HG03066 (cell line): ENCODE measurements around the gene POLR2H.

Experiments
- ATAC-seq: cut with Tn5 transposase; IDR thresholded peaks from one replicate; pipeline ENCODE4 v1.9.1; 2021; ENCODE audit warnings: low read depth; ENCODE audit not compliant: unreplicated experiment

The POLR2H gene

GRCh38 chr3:184368116-184368515 lies 6.6 kb downstream of the POLR2H start:
- no peak for ATAC-seq

- no peak for ATAC-seq
These were observed 7.2 kb downstream of the POLR2H start for GRCh38 chr3:184368586-184369183.

- no peak for ATAC-seq
These were observed 10.1 kb downstream of the POLR2H start for GRCh38 chr3:184371570-184372018.

GRCh38 chr3:184372296-184372821 lies 10.8 kb downstream of the POLR2H start:
- no peak for ATAC-seq

DNA sequence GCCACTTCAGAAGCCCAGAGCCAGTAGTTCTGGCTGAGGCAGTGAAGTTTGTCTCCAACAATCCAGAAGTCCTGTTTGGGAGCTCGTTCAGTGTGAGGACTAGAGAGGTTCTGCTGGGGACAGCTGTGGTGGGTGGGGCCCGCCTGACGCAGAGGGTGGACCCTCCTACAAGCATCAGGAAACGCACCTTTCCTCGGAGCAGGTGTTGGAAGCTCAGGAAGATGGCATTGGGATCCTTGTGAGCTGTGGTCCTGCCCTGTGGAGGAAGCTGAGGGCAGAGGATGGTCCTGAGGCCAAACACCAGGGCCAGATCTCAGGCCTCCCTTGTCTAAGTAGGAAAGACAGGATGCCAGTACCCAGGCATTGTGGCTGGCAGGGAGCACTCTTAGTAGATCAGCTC lies 11.4 kb downstream of the POLR2H start:
- no peak for ATAC-seq

GRCh38 chr3:184373422-184373821 lies 11.9 kb downstream of the POLR2H start:
- ATAC-seq = no peak

- no peak for ATAC-seq
These were observed 14.4 kb downstream of the POLR2H start for GRCh38 chr3:184375747-184376461.

DNA sequence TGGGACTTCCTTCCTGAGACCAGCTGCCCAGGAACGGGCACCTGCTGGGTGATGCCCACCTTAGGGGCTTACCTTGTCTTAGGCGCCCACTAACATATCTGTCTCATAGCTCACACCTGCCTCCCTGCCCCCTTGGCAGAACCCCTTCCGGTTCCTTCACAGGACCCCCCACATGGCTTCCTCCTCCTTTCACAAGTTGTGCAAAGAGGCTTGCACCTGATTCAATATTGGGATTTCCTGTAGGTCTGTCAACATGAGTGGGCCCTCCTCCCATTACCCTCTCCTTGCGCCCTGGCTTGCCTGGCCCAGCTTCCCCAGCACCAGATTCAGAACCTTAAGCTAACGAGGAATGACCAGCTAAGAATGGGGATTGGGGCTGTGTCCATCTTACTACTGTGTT lies 15.9 kb downstream of the POLR2H start:
- ATAC-seq = no peak

DNA sequence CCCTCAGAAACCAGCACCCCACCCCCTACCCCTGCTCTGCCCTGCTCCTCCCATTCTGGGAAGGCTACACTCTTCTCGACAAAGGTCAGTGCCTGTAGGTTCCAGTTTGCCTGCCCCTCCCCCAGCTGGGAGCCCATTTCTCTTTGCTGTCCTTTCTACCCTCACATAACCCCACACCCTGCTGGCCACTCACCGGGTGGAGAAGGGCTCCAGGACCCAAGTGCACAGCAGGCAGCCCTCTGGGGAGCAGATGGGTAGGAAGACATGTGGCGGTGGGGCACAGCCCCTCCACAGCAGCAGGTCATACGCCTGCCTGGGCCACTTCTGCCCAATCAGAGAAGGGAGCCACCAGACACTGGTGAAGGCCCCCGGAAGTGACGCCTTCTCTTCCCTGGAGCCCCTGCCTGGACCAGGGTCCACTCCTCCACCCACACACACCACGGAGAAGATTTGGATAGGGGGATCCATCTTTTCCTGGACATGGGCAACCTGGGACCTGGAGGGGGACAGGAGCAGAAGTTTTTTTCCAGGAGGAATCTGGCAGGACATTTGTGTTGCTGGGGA lies 16.5 kb downstream of the POLR2H start, which contains the start of gene THPO:
Gene THPO (minus strand): TSS at position 326 of the 564 bp plus-strand sequence. CDS start 1,948 bp downstream, outside the sequence.
- ATAC-seq = no peak

- no peak for ATAC-seq
These were observed 17.3 kb downstream of the POLR2H start for GRCh38 chr3:184378651-184379357.

GRCh38 chr3:184379358-184380184 lies 18.1 kb downstream of the POLR2H start, which contains the start of gene CHRD:
TSS of gene CHRD (plus strand) at chr3:184380054. CDS start at chr3:184380319, 265 bp downstream.
- no peak for ATAC-seq

GRCh38 chr3:184380185-184380626 lies 18.7 kb downstream of the POLR2H start:
- ATAC-seq = no peak

DNA sequence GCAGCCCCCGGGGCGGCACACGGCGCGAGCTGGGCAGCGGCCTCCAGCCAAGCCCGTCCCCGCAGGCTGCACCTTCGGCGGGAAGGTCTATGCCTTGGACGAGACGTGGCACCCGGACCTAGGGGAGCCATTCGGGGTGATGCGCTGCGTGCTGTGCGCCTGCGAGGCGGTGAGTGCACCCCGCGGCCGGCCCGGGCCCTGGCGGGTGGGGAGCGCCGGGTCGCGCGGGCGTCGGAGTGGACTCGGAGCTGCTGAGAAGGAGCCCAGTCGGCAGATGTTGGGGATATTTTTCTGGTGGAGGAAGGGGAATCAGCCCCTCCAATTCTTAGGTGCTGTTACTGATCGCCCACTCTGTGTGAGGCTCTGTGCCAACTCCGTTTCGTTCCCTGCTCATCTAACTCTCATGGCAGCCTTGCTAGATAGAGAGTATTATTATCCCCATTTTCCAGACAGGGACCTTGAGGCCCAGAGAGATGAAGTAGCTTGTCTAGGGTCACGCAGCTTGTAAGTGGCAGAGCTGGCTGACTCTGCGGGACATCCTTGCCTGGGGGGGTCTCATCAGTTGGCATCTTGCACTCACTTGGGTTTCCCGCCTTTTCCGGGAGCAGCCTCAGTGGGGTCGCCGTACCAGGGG lies 19.2 kb downstream of the POLR2H start:
- no peak for ATAC-seq

DNA sequence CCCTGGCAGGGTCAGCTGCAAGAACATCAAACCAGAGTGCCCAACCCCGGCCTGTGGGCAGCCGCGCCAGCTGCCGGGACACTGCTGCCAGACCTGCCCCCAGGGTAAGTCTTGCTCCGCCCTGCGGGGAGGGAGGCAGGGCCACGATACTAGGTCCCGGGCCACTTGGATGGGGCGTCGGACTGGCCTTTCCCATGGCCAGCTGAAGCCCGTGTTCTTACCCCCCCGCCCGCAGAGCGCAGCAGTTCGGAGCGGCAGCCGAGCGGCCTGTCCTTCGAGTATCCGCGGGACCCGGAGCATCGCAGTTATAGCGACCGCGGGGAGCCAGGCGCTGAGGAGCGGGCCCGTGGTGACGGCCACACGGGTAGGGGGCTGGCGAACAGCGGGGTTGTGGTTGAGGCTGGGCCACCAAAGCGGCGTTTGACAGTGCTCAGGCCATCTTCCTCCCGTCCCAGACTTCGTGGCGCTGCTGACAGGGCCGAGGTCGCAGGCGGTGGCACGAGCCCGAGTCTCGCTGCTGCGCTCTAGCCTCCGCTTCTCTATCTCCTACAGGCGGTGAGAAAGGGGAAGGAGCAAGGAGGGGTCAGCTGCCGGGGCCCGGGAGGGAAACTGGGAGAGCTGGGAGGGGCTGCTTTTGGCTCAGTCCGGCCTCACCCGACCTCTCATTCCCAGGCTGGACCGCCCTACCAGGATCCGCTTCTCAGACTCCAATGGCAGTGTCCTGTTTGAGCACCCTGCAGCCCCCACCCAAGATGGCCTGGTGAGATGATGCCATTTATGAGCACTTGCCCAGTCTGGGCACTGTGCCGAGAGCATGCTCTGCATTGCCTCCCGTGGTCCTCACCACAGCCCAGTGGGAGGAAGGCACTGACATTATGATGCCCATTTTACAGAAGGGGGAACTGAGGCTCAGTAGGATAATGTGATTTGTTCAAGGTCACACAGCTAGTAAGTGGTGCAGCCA lies 20.0 kb downstream of the POLR2H start:
- no peak for ATAC-seq

DNA sequence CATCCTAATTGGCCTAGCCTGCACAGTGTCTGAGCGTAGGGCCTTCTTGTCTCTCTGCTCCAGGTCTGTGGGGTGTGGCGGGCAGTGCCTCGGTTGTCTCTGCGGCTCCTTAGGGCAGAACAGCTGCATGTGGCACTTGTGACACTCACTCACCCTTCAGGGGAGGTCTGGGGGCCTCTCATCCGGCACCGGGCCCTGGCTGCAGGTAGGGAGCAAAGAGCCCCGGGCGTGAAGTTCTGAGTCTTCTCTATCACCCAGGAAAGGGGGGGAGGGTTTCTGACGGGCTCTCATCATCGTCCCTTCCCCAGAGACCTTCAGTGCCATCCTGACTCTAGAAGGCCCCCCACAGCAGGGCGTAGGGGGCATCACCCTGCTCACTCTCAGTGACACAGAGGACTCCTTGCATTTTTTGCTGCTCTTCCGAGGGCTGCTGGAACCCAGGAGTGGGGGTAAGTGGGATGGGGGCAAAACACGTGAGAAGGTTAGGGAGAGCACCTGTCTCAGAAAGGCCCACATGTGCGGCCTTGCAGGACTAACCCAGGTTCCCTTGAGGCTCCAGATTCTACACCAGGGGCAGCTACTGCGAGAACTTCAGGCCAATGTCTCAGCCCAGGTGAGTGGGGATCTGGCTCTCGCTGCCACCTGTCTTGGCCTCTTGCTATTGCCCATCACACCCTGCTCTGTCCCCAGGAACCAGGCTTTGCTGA lies 21.0 kb downstream of the POLR2H start:
- ATAC-seq = no peak

DNA sequence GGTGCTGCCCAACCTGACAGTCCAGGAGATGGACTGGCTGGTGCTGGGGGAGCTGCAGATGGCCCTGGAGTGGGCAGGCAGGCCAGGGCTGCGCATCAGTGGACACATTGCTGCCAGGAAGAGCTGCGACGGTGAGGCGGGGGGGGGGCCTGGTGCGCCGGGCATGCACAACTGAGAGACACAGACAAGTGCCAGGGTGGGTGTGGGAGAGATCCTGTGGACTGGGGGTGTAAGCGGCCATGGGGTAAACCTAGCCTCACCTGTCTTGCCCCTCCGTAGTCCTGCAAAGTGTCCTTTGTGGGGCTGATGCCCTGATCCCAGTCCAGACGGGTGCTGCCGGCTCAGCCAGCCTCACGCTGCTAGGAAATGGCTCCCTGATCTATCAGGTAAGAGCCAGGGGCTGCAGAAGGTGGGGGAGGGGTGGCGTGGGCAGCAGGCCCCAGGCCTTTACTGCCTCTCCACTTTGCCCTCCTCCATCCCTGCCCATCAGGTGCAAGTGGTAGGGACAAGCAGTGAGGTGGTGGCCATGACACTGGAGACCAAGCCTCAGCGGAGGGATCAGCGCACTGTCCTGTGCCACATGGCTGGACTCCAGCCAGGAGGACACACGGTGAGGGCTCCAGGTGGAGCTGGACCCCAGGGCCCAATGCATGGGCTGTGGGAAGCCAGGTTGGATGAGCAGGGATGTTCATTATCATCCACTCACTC lies 21.7 kb downstream of the POLR2H start:
- no peak for ATAC-seq

DNA sequence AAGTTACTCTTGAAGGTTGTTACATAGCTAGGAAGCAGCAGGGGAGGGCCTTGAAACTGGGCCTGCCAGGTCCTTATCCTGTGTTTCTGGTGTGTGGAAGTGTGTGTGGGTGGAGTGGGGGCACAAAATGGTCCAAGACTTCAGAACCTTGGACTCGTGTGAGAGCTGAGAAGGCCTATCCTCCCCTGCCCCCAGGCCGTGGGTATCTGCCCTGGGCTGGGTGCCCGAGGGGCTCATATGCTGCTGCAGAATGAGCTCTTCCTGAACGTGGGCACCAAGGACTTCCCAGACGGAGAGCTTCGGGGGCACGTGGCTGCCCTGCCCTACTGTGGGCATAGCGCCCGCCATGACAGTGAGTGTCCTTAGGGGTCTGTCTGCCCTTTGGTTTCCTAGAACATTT lies 22.8 kb downstream of the POLR2H start:
- no peak for ATAC-seq
